OCI-LY1 (cell line): ENCODE data around the gene SPRED1.

Experiments
- EZH2 ChIP-seq: fragments of 200-600 bp; sonication (generic), shearing (Covaris generic); IDR thresholded peaks from 2 replicates; pipeline ENCODE4 v1.8.0; 2017; ENCODE audit warnings: borderline replicate concordance, mixed run types, mild to moderate bottlenecking, antibody characterized with exemption, low read length, moderate library complexity, mixed read lengths
- TF ChIP-seq, protein P1 (sequence below): fragments of 200-600 bp; sonication (generic), shearing (Covaris generic); IDR thresholded peaks from 2 replicates; pipeline ENCODE4 v1.5.1; 2017; ENCODE audit warnings: mild to moderate bottlenecking, antibody characterized with exemption, low read length, moderate library complexity, mixed read lengths

DNA sequence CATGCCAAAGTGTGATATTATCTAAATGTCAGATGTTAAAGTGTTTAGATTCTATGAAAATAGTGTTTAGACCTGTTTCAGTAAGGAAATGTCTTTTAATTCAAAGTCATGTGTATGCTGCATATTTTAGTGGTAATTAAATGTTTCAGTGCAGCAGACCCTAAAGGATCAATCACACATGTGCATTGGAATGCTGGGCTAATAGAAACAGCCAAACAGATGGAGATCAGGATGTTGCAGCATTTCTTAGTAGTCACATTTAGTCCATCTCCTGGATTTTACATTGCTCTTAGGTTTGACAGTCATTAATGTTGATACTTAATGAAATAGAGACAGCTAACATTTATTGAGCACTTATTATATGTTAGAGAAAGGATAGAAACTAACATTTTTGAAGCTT lies 18.5 kb downstream of the SPRED1 start:
- TF ChIP-seq, protein P1, sequence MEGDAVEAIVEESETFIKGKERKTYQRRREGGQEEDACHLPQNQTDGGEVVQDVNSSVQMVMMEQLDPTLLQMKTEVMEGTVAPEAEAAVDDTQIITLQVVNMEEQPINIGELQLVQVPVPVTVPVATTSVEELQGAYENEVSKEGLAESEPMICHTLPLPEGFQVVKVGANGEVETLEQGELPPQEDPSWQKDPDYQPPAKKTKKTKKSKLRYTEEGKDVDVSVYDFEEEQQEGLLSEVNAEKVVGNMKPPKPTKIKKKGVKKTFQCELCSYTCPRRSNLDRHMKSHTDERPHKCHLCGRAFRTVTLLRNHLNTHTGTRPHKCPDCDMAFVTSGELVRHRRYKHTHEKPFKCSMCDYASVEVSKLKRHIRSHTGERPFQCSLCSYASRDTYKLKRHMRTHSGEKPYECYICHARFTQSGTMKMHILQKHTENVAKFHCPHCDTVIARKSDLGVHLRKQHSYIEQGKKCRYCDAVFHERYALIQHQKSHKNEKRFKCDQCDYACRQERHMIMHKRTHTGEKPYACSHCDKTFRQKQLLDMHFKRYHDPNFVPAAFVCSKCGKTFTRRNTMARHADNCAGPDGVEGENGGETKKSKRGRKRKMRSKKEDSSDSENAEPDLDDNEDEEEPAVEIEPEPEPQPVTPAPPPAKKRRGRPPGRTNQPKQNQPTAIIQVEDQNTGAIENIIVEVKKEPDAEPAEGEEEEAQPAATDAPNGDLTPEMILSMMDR = no peak
- no peak for TF ChIP-seq EZH2
